HG03064 (cell line): ENCODE results near the gene SLC34A1.

Experiments
- ATAC-seq: cut with Tn5 transposase; IDR thresholded peaks from one replicate; pipeline ENCODE4 v1.9.1; 2021; ENCODE audit warnings: low read depth; ENCODE audit not compliant: unreplicated experiment

Gene SLC34A1

GRCh38 chr5:177429248-177430040, 45.2 kb downstream of the SLC34A1 start:
- no peak for ATAC-seq

DNA sequence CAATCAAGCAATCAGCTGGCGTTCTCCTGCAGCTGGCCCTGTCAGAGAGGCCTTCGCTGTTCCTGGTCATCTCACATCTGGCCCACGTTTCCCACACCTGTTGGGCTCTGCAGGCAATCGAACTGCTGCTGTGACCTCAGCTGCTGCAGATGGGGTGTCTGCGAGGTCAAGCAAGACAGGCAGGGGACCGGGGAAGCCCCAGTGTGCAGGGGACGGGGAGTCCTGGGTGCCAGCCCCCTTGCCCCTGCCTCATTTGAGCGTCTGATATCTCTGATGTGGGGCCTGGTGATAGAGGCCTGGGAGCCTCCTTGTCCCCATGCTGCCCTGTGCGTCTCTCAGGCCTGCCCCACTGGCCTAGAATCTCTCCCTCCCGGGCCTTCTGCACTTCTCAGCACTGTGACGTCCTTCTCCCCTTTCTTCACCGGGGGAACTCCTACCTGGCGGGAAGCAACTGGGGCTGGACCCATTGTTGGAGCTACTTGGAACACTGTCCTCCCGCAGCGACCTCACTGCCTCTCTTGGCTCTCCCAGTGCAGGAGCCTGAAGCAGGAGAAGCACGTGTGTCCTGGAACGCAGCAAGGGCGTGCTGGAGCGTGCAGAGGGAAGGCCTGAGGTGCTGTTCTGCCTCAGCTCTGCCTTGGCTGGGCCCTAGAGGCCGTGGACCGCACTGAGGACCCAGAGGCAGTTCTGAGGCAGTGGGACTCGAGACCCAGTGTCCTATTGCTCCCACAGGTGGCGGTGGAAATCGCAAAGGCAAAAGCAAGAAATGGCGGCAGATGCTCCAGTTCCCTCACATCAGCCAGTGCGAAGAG, 46.1 kb downstream of the SLC34A1 start:
- no peak for ATAC-seq

- no peak for ATAC-seq
These were observed 46.7 kb downstream of the SLC34A1 start for GRCh38 chr5:177430972-177431316.

GRCh38 chr5:177431317-177432142, 47.3 kb downstream of the SLC34A1 start:
- ATAC-seq = peak; percentile 38

DNA sequence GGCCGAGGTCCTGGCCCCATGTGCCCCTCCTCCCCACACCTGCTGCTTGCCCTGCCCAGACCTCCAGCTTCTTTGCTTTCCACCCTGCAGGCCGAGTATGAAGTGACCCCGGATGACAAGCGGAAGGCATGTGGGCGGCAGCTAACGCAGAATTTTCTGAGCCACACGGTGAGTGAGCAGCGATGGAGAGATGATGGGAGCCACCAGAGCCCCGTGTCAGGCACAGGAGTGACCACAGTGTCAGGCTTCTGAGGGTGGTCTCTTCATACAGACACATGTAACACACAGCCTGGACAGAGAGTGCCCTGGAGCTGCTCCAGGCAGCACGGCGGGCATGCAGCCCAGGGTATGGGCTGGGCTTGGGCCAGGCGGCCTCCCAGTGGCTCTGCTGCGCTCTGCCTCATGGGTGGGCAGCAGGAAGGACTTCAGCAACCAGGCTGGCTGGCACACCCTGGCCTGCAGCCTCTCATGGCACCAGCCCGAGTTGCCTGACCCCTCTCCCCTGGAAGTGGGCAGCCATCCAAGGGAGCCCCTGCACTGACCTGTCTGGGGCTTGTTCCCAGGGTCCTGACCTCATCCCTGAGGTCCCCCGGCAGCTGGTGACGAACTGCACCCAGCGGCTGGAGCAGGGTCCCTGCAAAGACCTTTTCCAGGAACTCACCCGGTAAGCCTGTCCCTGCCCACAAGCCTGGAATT, 48.1 kb downstream of the SLC34A1 start:
- ATAC-seq = no peak

GRCh38 chr5:177432839-177433657, 48.8 kb downstream of the SLC34A1 start:
- no peak for ATAC-seq

- ATAC-seq = no peak
These were observed 49.5 kb downstream of the SLC34A1 start for GRCh38 chr5:177433658-177434217.

DNA sequence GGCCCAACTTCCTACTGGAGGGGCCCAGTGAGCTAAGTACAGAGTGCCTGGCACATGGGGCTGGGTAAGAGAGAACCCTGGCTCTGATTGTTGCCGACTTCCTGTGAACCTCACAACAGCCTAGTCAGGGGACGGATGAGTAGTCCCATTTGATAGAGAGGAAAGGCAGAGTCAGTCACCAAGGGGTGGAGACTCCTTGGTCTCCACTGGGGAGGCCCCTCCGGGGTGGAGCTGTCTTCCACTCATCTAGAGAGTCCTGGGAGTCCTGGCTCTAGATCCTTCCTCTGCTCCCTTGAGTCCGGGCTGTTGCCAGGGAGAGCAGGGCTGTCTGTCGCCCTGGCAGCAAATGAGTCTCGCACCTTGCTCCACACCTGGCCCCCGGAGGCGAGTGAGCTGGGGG, 50.2 kb downstream of the SLC34A1 start:
- no peak for ATAC-seq

DNA sequence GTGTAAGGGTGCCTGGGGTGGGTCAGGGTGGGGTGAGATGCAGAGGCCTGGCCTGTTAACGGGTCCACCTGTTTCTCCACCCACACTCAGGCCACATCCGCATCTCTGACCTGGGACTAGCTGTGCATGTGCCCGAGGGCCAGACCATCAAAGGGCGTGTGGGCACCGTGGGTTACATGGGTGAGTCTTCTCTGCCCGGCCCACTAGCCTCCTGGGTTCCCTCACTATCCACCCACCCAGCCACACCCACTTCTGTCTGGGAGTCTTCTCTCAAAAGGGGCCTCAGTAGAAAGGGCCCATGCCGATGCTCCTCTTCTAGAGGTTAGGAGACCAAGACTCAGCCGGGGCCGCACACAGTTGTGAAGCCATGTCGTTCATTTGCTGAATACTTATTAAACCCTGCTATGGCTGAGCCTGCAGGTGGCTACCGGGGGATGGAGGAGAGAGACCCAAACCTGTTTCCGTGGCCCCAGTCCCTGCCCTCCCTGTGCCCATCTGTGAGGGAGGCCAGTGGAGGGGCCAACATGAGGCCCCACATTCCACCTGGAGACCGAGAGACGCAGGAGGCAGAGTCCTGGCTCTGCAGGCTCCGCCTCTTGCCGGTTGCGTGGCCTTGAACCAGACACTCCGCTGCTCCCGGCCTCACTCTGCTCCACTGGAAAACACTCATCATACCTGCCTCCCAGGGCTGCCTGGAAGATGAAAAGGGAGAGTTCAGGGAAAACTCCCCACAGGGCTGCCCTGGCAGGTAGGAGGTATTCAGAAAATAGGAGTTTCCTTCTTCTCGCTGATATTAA, 50.9 kb downstream of the SLC34A1 start:
- no peak for ATAC-seq

DNA sequence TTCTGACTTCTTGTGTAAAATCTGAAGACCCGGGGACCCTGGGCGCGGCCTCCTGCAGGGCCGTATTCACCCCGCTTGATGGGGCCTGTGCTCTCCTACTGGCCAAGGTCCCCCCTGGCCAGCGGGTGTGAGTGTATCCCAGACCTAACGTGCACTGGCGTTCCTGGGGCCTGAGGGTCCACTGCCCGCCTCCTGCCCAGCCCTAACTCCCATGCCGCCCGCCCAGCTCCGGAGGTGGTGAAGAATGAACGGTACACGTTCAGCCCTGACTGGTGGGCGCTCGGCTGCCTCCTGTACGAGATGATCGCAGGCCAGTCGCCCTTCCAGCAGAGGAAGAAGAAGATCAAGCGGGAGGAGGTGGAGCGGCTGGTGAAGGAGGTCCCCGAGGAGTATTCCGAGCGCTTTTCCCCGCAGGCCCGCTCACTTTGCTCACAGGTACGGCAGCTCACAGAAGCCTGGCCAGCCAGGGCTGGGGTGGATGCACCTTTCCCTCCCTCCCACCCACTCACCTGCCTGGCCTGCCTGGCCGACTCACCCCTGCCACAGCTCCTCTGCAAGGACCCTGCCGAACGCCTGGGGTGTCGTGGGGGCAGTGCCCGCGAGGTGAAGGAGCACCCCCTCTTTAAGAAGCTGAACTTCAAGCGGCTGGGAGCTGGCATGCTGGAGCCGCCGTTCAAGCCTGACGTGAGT, 51.8 kb downstream of the SLC34A1 start:
- no peak for ATAC-seq

DNA sequence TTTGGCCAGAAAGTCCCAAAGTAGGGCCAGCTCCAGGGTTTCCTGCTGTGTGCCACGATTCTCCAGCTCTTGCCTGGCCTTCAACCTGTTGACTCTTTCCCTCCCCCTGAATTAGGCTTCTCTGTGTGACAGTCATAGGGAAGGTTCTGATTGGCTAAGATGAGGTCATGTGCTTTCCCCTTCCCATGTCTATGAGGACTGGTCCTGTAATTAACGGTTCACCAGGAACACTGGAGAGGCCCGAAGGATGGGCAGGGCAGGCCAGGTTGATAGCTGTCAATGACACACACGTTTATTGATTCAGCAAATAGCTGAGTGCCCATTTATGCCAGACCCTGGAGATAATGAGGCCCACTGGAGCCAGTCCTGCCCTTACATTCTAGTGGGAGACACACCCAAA, 53.4 kb downstream of the SLC34A1 start:
- no peak for ATAC-seq

GRCh38 chr5:177438468-177438867, 54.2 kb downstream of the SLC34A1 start:
- no peak for ATAC-seq

DNA sequence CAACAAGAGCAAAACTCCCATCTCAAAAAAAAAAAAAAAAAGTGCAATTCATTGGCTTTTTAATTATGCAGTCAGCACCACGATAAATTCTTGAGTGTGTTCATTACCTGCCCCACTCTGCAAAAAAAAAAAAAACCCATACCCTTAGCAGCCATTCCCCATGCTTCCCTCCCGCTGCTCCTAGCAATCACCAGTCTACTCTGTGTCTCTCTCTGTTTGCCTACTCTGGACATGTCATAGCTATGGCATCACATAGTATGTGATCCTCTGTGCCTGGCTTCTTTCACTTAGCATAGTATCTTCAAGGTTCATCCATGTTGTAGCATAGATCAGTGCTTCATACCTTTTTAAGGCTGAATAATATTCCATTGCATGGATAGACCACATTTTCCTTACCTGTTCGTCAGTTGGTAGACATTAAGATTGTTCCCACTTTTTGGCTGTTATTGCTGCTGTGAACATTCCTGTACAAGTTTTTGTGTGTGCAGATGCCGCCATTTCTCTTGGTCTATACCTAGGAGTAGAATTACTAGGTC, 55.4 kb downstream of the SLC34A1 start:
- no peak for ATAC-seq

DNA sequence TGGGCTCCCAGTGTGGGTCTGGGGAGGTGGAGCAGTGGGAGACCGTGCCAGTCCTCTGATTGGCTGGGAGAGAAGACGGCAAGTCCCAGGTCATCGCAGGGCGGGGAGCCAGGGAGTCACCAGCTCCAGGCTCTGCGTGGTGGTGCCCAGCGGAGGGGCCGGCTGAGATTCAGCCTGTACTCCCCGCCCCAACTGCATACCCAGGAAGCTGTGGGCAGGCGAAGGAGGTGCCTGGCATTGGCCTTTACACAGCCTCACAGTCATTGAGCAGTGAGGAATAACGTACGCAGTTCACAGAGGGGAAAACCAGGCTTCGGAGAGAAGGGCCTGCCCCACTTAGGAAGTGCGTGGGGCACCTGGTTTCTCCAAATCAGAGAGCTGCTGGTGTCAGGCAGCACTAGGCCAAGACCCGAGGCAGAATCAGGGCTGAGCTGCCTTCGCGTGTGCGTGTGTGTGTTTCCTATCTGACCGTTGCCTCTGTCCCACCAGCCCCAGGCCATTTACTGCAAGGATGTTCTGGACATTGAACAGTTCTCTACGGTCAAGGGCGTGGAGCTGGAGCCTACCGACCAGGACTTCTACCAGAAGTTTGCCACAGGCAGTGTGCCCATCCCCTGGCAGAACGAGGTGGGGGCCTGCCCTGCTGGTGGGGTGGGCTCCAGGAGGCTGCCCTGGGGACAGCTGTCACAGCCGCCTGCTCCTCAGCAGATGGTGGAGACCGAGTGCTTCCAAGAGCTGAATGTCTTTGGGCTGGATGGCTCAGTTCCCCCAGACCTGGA, 56.2 kb downstream of the SLC34A1 start:
- ATAC-seq = no peak

DNA sequence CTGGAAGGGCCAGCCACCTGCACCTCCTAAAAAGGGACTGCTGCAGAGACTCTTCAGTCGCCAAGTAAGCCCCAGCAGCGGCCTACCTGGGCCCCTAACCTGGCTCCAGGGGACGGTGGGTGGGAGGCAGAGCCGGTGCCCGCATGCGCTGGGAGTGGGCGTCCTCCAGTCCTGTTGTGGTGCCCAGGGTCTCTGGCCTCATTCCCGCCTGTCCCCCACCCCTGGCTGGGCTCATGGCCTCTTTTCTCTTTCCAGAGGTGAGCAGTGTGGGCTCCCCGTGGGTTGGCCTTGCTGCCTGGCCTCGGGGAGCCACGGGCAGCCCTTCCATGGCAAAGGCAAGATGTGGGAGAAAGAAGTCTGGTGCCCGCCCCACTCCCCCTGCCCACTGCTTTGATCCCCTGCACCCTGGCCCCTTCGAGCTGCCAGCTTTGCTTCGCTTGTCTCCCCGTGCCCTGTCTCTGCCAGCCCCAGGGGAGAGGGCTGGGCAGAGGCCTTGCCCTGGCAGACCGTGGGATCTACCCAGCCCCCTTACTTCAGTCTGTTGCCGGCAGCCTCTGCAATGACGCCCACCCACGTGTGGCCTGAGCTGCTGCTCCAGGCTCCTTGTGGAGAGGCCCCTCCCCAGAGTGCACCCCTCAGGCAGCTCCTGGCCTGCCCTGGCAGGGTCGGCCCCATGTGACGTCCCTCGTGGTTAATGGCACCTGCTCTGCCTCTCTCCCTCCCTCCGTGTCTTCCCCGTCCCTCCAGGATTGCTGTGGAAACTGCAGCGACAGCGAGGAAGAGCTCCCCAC, 57.0 kb downstream of the SLC34A1 start:
- ATAC-seq = no peak
